IPS-20b (cell line): ENCODE results near the gene KRTAP5-11.
"Not testable (repeated sequence)": the region's sequence is repeated elsewhere in the genome, so short reads cannot be mapped to it uniquely, and the experiment has no call there.

Experiments
- H3K27ac ChIP-seq: one replicate; pipeline ENCODE4 v1.5.1; 2013; ENCODE audit warnings: low read length
- H3K27me3 ChIP-seq: 2 replicates; pipeline ENCODE4 v1.6.1; 2013; ENCODE audit warnings: mild to moderate bottlenecking, low read length, inconsistent platforms; ENCODE audit not compliant: insufficient read depth
- H3K36me3 ChIP-seq: 2 replicates; pipeline ENCODE4 v1.6.1; 2013; ENCODE audit warnings: low read depth, mild to moderate bottlenecking, inconsistent platforms, low read length, moderate library complexity; ENCODE audit not compliant: insufficient read depth
- H3K4me1 ChIP-seq: 2 replicates; pipeline ENCODE4 v1.6.1; 2013; ENCODE audit warnings: mild to moderate bottlenecking, control low read depth, inconsistent platforms, low read length, moderate library complexity; ENCODE audit not compliant: insufficient read depth
- H3K4me3 ChIP-seq: 2 replicates; pipeline ENCODE4 v1.5.1; 2013; ENCODE audit warnings: mild to moderate bottlenecking, low read length, inconsistent platforms
- H3K9ac ChIP-seq: 2 replicates; pipeline ENCODE4 v1.6.1; 2013; ENCODE audit warnings: low read depth, mild to moderate bottlenecking, inconsistent platforms, low read length, moderate library complexity
- H3K9me3 ChIP-seq: 2 replicates; pipeline ENCODE4 v1.6.1; 2013; ENCODE audit warnings: mild to moderate bottlenecking, low read depth, low read length, inconsistent platforms; ENCODE audit not compliant: insufficient read depth

Gene KRTAP5-11

GRCh38 chr11:71537977-71538665, 44.6 kb downstream of the KRTAP5-11 start, which contains the start of gene KRTAP5-8:
Gene KRTAP5-8 (plus strand): TSS chr11:71538025. CDS start chr11:71538056, 31 bp downstream.
- H3K27me3 ChIP-seq, H3K27ac ChIP-seq, H3K36me3 ChIP-seq, H3K9me3 ChIP-seq, H3K9ac ChIP-seq, H3K4me3 ChIP-seq, H3K4me1 ChIP-seq: not testable (repeated sequence)

- no peaks in the 10 kb centered on the region for H3K36me3 ChIP-seq
- no peak overlapping the region for H3K27ac ChIP-seq
- no peaks in the 10 kb centered on the region for H3K4me1 ChIP-seq
- peaks cover 9% of the 10 kb centered on the region for H3K9me3 ChIP-seq
- H3K9ac ChIP-seq = no peak overlapping the region
- no peaks in the 10 kb centered on the region for H3K27me3 ChIP-seq
- H3K4me3 ChIP-seq = no peak overlapping the region
Measured at GRCh38 chr11:71537537-71537936, 45.1 kb downstream of the KRTAP5-11 start.

- no peaks in the 10 kb centered on the region for H3K36me3 ChIP-seq
- H3K4me3 ChIP-seq = no peak overlapping the region
- no peaks in the 10 kb centered on the region for H3K27me3 ChIP-seq
- H3K27ac ChIP-seq = no peak overlapping the region
- H3K9me3 ChIP-seq = peaks cover 3% of the 10 kb centered on the region; the same call in 1 of the 2 replicates
- H3K9ac ChIP-seq = no peak overlapping the region
- no peaks in the 10 kb centered on the region for H3K4me1 ChIP-seq
Measured at GRCh38 chr11:71535825-71536224, 46.9 kb downstream of the KRTAP5-11 start.

- not testable (repeated sequence) for H3K4me1 ChIP-seq
Measured at GRCh38 chr11:71534711-71535608, 47.7 kb downstream of the KRTAP5-11 start.

GRCh38 chr11:71532036-71532610, 50.6 kb downstream of the KRTAP5-11 start:
- H3K4me1 ChIP-seq = no peaks in the 10 kb centered on the region
- H3K9ac ChIP-seq = no peak overlapping the region
- H3K27me3 ChIP-seq = no peaks in the 10 kb centered on the region
- no peaks in the 10 kb centered on the region for H3K36me3 ChIP-seq
- H3K27ac ChIP-seq = no peak overlapping the region
- H3K4me3 ChIP-seq = no peak overlapping the region
- no peaks in the 10 kb centered on the region for H3K9me3 ChIP-seq

More at GRCh38 chr11:71534711-71535608, 47.7 kb downstream of the KRTAP5-11 start:
- not testable (repeated sequence) for H3K36me3 ChIP-seq, H3K9me3 ChIP-seq, H3K9ac ChIP-seq, H3K4me3 ChIP-seq, H3K27ac ChIP-seq, H3K27me3 ChIP-seq
